ENCODE results near the gene TBCK. TPM values are rescaled to one million over a fixed set of nuclear protein-coding genes. Genes with fewer than 3 reads are reported as not detected.

The TBCK gene
- total and polyA plus RNA-seq, 2 donors (not counting 3 experiments of a cell fraction or from before 2014, with no cell fraction given): 18.2 to 38.6 TPM

- Histone ChIP-seq H3K4me2 (ENCODE audit: insufficient read depth, low read length) (peak overlapping the region; percentile 88), H3K36me3 (ENCODE audit: control insufficient read depth in 2 of 2, extremely low read depth in 1 of 2, insufficient read depth in 2 of 2, low read length in 2 of 2) (no peaks in the 10 kb centered on the region), H2AFZ (ENCODE audit: low read depth, low read length) (no peak overlapping the region), H3K79me2 (ENCODE audit: control insufficient read depth, insufficient read depth, low read length) (peaks cover 47% of the 10 kb centered on the region), H3K9me3 (replicated peaks; ENCODE audit: control insufficient read depth, insufficient read depth, low read length) (no peaks in the 10 kb centered on the region), H3K27ac (ENCODE audit: insufficient read depth, low read depth, low read length) (peak overlapping the region; percentile 92), H4K20me1 (replicated peaks; ENCODE audit: control insufficient read depth, extremely low read depth, insufficient read depth, low read length) (no peaks in the 10 kb centered on the region), H3K9ac (replicated peaks; ENCODE audit: extremely low read depth, insufficient read depth, low read length) (peak overlapping the region; percentile 93), H3K9me1 (replicated peaks; ENCODE audit: control insufficient read depth, extremely low read depth, insufficient read depth, low read length) (no peaks in the 10 kb centered on the region), H3K4me3 (replicated peaks in 1 of 3; ENCODE audit: insufficient read depth in 1 of 3, low read depth in 1 of 3, low read length in 3 of 3) (peak overlapping the region in 2 of 3 experiments; percentile 49 to 96), H3K27me3 (ENCODE audit: control insufficient read depth in 2 of 2, insufficient read depth in 2 of 2, low read length in 2 of 2) (no peaks in the 10 kb centered on the region), H3K4me1 (ENCODE audit: control insufficient read depth, extremely low read depth, insufficient read depth, low read length) (peaks cover 20% of the 10 kb centered on the region)
- FAIRE-seq (no peak), DNase-seq (ENCODE audit: low read depth, low spot score) (no peak)
- BruUV-seq (replicated peaks): no TSS peak
- intact Hi-C loops (cut with micrococcal nuclease) (loop anchor here (5.0 kb wide), 1 partner anchor 608 kb away; the partner anchor contains the start of genes GSTCD and INTS12), dilution Hi-C loops (cut with MboI; ENCODE audit: extremely low pct_ligation_motif_present, low sequenced_read_pairs) (no loop called here)
- ChIA-PET POLR2A (no interaction called here), CTCF (interaction anchor here (0.7 to 2.6 kb wide), 5 partner anchors 9 to 76 kb away, joined by 3 to 14 read pairs (median 3); no protein-coding TSS in a partner anchor)
- TF ChIP-seq FOS (IDR thresholded peaks at IDR 0.05; ENCODE audit: borderline replicate concordance, insufficient read depth, low read length): no peak
- no peak for TF ChIP-seq POLR2AphosphoS5 (IDR thresholded peaks at IDR 0.05; ENCODE audit: insufficient read depth, low read depth, low read length)
- no peak for TF ChIP-seq POLR2A (IDR thresholded peaks at IDR 0.05; ENCODE audit: low read depth, low read length)
- TF ChIP-seq MAX (IDR thresholded peaks at IDR 0.05; ENCODE audit: insufficient read depth, insufficient read length): no peak
Measured at GRCh38 chr4:106314960-106315359, 1.0 kb downstream of the TBCK start.

- Histone ChIP-seq H3K27me3 (ENCODE audit: control insufficient read depth in 2 of 2, insufficient read depth in 2 of 2, low read length in 2 of 2) (no peaks in the 10 kb centered on the region), H3K36me3 (ENCODE audit: control insufficient read depth in 2 of 2, extremely low read depth in 1 of 2, insufficient read depth in 2 of 2, low read length in 2 of 2) (no peaks in the 10 kb centered on the region), H3K27ac (ENCODE audit: insufficient read depth, low read depth, low read length) (no peak overlapping the region), H3K4me1 (ENCODE audit: control insufficient read depth, extremely low read depth, insufficient read depth, low read length) (peaks cover 20% of the 10 kb centered on the region), H3K79me2 (ENCODE audit: control insufficient read depth, insufficient read depth, low read length) (peaks cover 30% of the 10 kb centered on the region), H3K4me3 (replicated peaks in 1 of 3; ENCODE audit: insufficient read depth in 1 of 3, low read depth in 1 of 3, low read length in 3 of 3) (no peak overlapping the region), H2AFZ (ENCODE audit: low read depth, low read length) (no peak overlapping the region), H4K20me1 (replicated peaks; ENCODE audit: control insufficient read depth, extremely low read depth, insufficient read depth, low read length) (no peaks in the 10 kb centered on the region), H3K9me1 (replicated peaks; ENCODE audit: control insufficient read depth, extremely low read depth, insufficient read depth, low read length) (no peaks in the 10 kb centered on the region), H3K9me3 (replicated peaks; ENCODE audit: control insufficient read depth, insufficient read depth, low read length) (no peaks in the 10 kb centered on the region), H3K9ac (replicated peaks; ENCODE audit: extremely low read depth, insufficient read depth, low read length) (no peak overlapping the region), H3K4me2 (ENCODE audit: insufficient read depth, low read length) (no peak overlapping the region)
- DNase-seq (ENCODE audit: low read depth, low spot score): no peak
- intact Hi-C loops (cut with micrococcal nuclease) (no loop called here), dilution Hi-C loops (cut with MboI; ENCODE audit: extremely low pct_ligation_motif_present, low sequenced_read_pairs) (no loop called here)
- no peak for FAIRE-seq
- ChIA-PET CTCF (no interaction called here), POLR2A (no interaction called here)
- TF ChIP-seq GATA2 (IDR thresholded peaks at IDR 0.05; ENCODE audit: insufficient read depth, insufficient read length, low read depth, low read length) (no peak), CTCF (IDR thresholded peaks at IDR 0.05; ENCODE audit: extremely low read depth in 1 of 2, insufficient read depth in 1 of 2, low read depth in 1 of 2, low read length in 2 of 2) (no peak), POLR2AphosphoS5 (IDR thresholded peaks at IDR 0.05; ENCODE audit: insufficient read depth, low read depth, low read length) (no peak), EZH2 (IDR thresholded peaks at IDR 0.05; ENCODE audit: borderline replicate concordance, low read depth, low read length, severe bottlenecking) (no peak), MAX (IDR thresholded peaks at IDR 0.05; ENCODE audit: insufficient read depth, insufficient read length) (no peak), FOS (IDR thresholded peaks at IDR 0.05; ENCODE audit: borderline replicate concordance, insufficient read depth, low read length) (no peak), POLR2A (IDR thresholded peaks at IDR 0.05; ENCODE audit: low read depth, low read length) (no peak), JUN (IDR thresholded peaks at IDR 0.05; ENCODE audit: borderline replicate concordance, insufficient read depth, insufficient read length, low read depth) (no peak), MYC (IDR thresholded peaks at IDR 0.05; ENCODE audit: low read depth, low read length) (no peak)
- BruUV-seq (replicated peaks): no TSS peak
Measured at GRCh38 chr4:106312997-106313522, 2.9 kb downstream of the TBCK start.
